GM12864 (cell line): ENCODE measurements around the gene HIGD2B.
"Not testable (repeated sequence)": the region's sequence is repeated elsewhere in the genome, so short reads cannot be mapped to it uniquely, and the experiment has no call there.

Experiments used
- DNase-seq: peaks from one replicate; pipeline ENCODE4 v3.0.0-alpha.2; 2011; ENCODE audit warnings: low read depth
- H3K4me3 ChIP-seq: 2 replicates; pipeline ENCODE4 v1.5.1; 2011; ENCODE audit warnings: mild to moderate bottlenecking, low read depth, low read length, control low read depth
- TF ChIP-seq, protein P1 (sequence below): IDR thresholded peaks from 2 replicates; pipeline ENCODE4 v1.5.1; 2011; ENCODE audit warnings: low read depth, mild to moderate bottlenecking, moderate library complexity, low read length, control low read depth, inconsistent platforms; ENCODE audit errors: missing control alignments

Gene HIGD2B, protein sequence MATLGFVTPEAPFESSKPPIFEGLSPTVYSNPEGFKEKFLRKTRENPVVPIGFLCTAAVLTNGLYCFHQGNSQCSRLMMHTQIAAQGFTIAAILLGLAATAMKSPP

DNA sequence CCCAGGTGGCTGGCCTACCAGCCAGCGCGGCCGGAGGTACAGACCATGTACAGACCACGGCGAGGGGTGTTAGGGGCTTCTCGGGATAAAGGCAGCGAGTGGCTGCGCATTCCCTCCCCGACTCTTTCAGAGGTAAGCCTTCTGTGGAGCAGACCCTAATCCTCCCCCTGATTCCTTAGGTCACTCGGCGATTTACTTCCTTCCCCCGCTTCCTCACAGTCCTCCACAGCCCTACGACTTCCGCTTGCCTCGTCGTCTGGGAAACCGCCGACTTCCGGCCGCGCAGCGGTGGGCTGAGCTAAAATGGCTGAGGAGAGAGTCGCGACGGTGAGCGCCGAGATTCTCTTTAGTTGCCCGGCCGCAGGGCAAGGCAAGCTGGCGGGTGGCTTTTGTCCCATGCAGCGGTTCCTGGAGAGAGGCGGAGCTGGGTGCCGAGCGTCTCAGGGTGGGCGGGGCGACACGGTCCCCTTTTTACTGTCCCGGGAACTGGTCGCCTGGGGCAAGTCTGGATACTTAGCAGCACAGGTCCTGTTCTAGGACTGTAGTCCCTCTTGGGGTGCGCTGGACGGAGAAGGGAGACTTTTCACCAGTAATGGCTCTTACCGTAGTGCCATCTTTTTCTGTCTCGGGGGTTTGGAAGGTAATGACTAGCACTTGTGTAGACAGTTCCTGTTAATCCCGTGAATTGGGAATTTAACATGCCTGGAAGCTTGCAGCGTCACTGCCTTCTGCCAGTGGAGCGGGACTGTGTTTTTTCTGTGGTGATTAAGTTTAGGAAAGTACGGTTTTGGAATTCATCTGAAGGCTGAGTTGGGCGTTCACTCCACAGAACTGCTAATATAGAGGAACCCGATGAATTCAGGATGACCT is at the start of gene HIGD2B, which contains the start of gene BBS4:
Gene HIGD2B (minus strand): TSS at position 258 of the 870 bp plus-strand sequence. CDS start 9,808 bp downstream, outside the sequence.
Gene BBS4 (plus strand): TSS at position 283 of the 870 bp plus-strand sequence. CDS start 21 bp downstream, at position 304.
- peak; percentile 75 for DNase-seq
- TF ChIP-seq, protein P1, sequence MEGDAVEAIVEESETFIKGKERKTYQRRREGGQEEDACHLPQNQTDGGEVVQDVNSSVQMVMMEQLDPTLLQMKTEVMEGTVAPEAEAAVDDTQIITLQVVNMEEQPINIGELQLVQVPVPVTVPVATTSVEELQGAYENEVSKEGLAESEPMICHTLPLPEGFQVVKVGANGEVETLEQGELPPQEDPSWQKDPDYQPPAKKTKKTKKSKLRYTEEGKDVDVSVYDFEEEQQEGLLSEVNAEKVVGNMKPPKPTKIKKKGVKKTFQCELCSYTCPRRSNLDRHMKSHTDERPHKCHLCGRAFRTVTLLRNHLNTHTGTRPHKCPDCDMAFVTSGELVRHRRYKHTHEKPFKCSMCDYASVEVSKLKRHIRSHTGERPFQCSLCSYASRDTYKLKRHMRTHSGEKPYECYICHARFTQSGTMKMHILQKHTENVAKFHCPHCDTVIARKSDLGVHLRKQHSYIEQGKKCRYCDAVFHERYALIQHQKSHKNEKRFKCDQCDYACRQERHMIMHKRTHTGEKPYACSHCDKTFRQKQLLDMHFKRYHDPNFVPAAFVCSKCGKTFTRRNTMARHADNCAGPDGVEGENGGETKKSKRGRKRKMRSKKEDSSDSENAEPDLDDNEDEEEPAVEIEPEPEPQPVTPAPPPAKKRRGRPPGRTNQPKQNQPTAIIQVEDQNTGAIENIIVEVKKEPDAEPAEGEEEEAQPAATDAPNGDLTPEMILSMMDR, result no peak
- peak within 1 kb of the TSS; percentile 85 for H3K4me3 ChIP-seq

DNA sequence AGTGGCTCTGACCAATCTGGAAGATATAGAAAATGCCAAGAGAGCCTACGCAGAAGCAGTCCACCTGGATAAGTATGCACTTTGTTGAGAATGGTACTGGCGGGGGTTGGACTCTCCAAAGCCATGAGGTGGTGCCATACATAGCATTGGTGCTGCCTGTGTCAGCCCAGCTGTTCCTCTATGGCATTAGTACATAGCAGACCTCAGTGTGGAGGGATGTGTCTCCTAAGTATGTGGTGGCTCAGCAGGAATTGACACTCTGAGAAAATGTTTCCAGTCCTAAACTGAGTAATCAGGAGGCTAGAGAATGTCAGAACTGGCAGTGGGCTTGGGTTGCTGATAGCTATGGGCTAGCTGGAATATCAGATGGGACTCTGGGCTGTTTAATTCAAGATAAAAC is 49.1 kb upstream of the HIGD2B start:
- DNase-seq, result no peak
- H3K4me3 ChIP-seq, result no peak overlapping the region
- TF ChIP-seq, protein P1, result no peak

DNA sequence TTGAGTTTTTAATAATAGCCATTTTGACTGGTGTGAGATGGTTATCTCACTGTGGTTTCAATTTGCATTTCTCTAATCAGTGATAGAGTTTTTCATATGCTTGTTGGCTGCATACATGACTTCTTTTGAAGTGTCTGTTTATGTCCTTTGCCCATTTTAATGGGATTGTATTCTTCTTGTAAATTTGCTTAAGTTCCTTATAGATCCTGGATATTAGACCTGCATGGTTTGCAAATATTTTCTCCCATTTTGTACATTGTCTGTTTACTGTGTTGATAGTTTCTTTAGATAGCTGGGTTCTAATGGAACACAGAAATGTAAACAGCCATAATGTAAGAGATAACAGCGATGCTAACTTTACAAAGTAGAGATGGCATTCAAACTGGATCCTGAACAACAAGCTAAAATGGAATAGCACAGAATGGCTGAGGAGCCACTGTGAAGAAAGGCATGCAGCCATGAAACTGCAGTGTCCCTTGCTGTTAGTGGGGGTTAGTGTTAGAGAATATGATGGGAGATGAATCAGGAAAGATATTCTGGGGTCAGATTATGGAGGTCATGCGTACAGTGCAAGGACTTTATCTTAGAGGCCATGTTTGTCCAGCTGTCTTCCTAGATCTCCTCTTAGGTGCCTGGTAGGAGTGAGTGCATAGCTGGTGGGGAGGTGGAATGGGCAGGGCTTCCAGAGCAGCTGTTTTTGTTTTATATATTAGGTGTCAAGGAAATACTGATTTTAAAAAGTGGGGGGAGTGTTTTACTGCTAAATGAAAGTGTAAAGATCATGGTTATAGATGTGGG is 48.2 kb upstream of the HIGD2B start:
- no peak overlapping the region for H3K4me3 ChIP-seq
- DNase-seq, result no peak
- TF ChIP-seq, protein P1, result no peak

DNA sequence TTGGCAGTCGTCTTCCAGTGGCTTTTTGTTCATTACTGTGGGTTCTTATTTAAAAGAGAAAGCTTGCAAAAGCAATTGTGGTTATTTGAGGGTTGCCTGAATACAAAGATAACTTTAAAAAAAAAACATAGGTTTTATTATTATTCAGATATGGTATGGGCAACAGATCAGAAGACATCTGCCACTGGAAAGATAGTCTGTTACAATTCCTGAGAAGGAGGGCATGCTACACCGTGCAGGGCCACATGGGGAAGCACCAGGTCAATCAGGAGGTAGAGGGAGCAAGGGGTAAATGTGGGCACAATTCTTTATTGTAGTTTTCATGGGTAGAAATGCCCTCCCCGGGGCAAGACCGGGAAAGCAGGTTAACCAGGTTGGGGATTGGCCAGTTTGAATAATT is 46.5 kb upstream of the HIGD2B start:
- TF ChIP-seq, protein P1, result no peak
- no peak overlapping the region for H3K4me3 ChIP-seq
- no peak for DNase-seq

DNA sequence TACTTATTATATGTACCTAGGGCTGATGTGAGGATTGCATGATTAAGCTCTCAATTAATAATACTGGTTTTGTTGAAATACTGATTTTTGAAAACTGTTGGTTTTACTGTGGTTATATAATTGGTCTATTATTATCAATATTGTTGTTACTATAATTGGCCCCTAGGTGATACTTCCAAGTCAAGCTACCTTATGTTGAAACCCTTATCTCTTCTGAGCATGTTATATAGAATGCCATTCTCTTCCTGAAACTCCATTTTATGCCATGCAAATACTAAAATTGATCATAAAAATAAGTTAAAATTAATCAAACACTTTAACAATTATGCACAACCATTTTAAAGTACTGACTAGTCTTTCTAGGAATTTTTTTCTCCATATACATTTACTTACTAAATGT is 46.1 kb upstream of the HIGD2B start:
- TF ChIP-seq, protein P1, result no peak
- no peak overlapping the region for H3K4me3 ChIP-seq
- no peak for DNase-seq

DNA sequence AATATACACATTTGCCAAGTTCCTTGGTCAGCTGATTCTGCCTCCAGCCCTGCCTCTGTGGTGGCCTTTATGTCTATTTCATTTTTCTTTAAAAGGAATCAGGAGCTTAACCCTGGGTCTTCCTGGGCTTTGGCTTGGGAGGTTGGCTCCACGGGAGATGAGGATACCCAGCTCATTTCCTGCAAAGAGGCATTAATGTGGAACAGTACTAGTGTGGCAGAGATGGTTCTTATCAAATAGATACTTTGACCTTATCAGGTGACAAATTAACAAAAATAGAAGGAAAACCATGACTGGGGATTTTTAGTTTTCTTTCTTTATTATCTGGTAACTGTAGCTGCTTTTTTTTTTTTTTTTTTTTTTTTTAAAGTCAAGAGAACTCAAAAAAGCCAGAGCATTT is 42.8 kb upstream of the HIGD2B start:
- TF ChIP-seq, protein P1, result no peak
- no peak for DNase-seq
- no peak overlapping the region for H3K4me3 ChIP-seq

DNA sequence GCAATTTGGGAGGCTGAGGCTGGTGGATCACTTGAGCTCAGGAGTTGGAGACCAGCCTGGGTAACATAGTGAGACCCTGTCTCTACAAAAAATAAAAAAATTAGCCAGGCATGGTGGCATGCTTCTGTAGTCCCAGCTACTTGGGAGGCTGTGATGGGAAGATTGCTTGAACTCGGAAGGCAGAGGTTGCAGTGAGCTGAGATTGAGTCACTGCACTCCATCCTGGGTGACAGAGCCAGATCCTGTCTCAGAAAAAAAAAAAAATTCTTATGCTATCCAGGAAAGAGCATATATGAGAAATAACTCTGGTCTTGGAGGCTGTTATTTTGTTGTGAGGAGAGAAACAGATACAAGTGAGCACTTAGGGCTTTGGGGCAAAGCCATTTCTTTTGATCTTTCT is 42.3 kb upstream of the HIGD2B start:
- not testable (repeated sequence) for H3K4me3 ChIP-seq, DNase-seq
